Mononuclear cell (primary cell): Measurements from ENCODE around the gene NUDT3. TPM values are rescaled to one million over a fixed set of nuclear protein-coding genes. Genes with fewer than 3 reads are reported as not detected.

Source experiments
- H3K27me3 ChIP-seq: 2 replicates; pipeline ENCODE4 v1.6.0; 2011; ENCODE audit warnings: low read length, control low read depth; ENCODE audit not compliant: insufficient read depth
- H3K4me1 ChIP-seq: 2 replicates; pipeline ENCODE4 v1.5.1; 2011; ENCODE audit warnings: mild to moderate bottlenecking, low read length, control low read depth; ENCODE audit not compliant: insufficient read depth
- H3K4me3 ChIP-seq: 2 replicates; pipeline ENCODE4 v1.5.1; 2011; ENCODE audit warnings: mild to moderate bottlenecking, low read length, moderate library complexity
- H3K9me3 ChIP-seq: 2 replicates; pipeline ENCODE4 v1.5.1; 2011; ENCODE audit warnings: low read depth, mild to moderate bottlenecking, control low read depth, low read length
- total RNA-seq: library from RNA; depleted of rRNA; stranded (reverse); fragments of >200 nt; gene quantifications from one replicate; pipeline ENCODE4 v1.2.3, GENCODE V29; 2012

NUDT3 gene
- total RNA-seq, 1 donor = 23.8 TPM

- Histone ChIP-seq H3K27me3 (no peaks in the 10 kb centered on the region), H3K4me1 (peaks cover 43% of the 10 kb centered on the region), H3K4me3 (peak overlapping the region; percentile 63), H3K9me3 (no peaks in the 10 kb centered on the region)
These were observed 154.5 kb downstream of the NUDT3 start for GRCh38 chr6:34237722-34238584.

GRCh38 chr6:34237316-34237721 is 155.2 kb downstream of the NUDT3 start:
- Histone ChIP-seq H3K4me1 (peaks cover 36% of the 10 kb centered on the region), H3K27me3 (no peaks in the 10 kb centered on the region), H3K4me3 (peak overlapping the region; percentile 63), H3K9me3 (no peaks in the 10 kb centered on the region)

- Histone ChIP-seq H3K4me3 (peak within 1 kb of the TSS; percentile 63), H3K27me3 (no peaks in the 10 kb centered on the region), H3K4me1 (peaks cover 36% of the 10 kb centered on the region), H3K9me3 (no peaks in the 10 kb centered on the region)
These were observed 155.8 kb downstream of the NUDT3 start, which contains the start of gene HMGA1 for GRCh38 chr6:34236443-34237315. TSS of gene HMGA1 (plus strand) at chr6:34236873. CDS start at chr6:34240781, 3,908 bp downstream.

GRCh38 chr6:34236131-34236442 is 156.4 kb downstream of the NUDT3 start:
- H3K27me3 ChIP-seq = no peaks in the 10 kb centered on the region
- H3K9me3 ChIP-seq = no peaks in the 10 kb centered on the region
- peak overlapping the region; percentile 56 for H3K4me3 ChIP-seq
- H3K4me1 ChIP-seq = peaks cover 40% of the 10 kb centered on the region

GRCh38 chr6:34235307-34236130 is 156.9 kb downstream of the NUDT3 start:
- H3K4me3 ChIP-seq = peak overlapping the region; percentile 56
- peaks cover 46% of the 10 kb centered on the region for H3K4me1 ChIP-seq
- H3K27me3 ChIP-seq = no peaks in the 10 kb centered on the region
- H3K9me3 ChIP-seq = no peaks in the 10 kb centered on the region

- Histone ChIP-seq H3K4me1 (peaks cover 40% of the 10 kb centered on the region), H3K4me3 (no peak overlapping the region), H3K9me3 (no peaks in the 10 kb centered on the region)
These were observed 157.7 kb downstream of the NUDT3 start for GRCh38 chr6:34234667-34235306.

GRCh38 chr6:34233867-34234266 is 158.6 kb downstream of the NUDT3 start:
- peaks cover 32% of the 10 kb centered on the region for H3K4me1 ChIP-seq
- no peaks in the 10 kb centered on the region for H3K27me3 ChIP-seq
- H3K4me3 ChIP-seq = no peak overlapping the region
- no peaks in the 10 kb centered on the region for H3K9me3 ChIP-seq

More at GRCh38 chr6:34234667-34235306, 157.7 kb downstream of the NUDT3 start:
- no peaks in the 10 kb centered on the region for H3K27me3 ChIP-seq

GRCh38 chr6:34232901-34233300 is 159.6 kb downstream of the NUDT3 start:
- Histone ChIP-seq H3K4me1 (peaks cover 24% of the 10 kb centered on the region), H3K9me3 (no peaks in the 10 kb centered on the region), H3K4me3 (no peak overlapping the region), H3K27me3 (no peaks in the 10 kb centered on the region)

- no peaks in the 10 kb centered on the region for H3K27me3 ChIP-seq
- peaks cover 32% of the 10 kb centered on the region for H3K4me1 ChIP-seq
- no peaks in the 10 kb centered on the region for H3K9me3 ChIP-seq
- no peak overlapping the region for H3K4me3 ChIP-seq
These were observed 160.7 kb downstream of the NUDT3 start for GRCh38 chr6:34231566-34232336.

- Histone ChIP-seq H3K4me1 (peaks cover 26% of the 10 kb centered on the region), H3K9me3 (no peaks in the 10 kb centered on the region), H3K4me3 (no peak overlapping the region), H3K27me3 (no peaks in the 10 kb centered on the region)
These were observed 161.7 kb downstream of the NUDT3 start for GRCh38 chr6:34230653-34231371.

- Histone ChIP-seq H3K4me3 (no peak overlapping the region), H3K4me1 (peaks cover 23% of the 10 kb centered on the region), H3K9me3 (no peaks in the 10 kb centered on the region), H3K27me3 (no peaks in the 10 kb centered on the region)
These were observed 162.6 kb downstream of the NUDT3 start for GRCh38 chr6:34229877-34230276.
